ENCODE data around the gene RFX2.

Gene RFX2

GRCh38 chr19:6103894-6104293 lies 6.4 kb downstream of the RFX2 start:
- DNase-seq (ENCODE audit: low read depth in 2 of 2): no peak

DNA sequence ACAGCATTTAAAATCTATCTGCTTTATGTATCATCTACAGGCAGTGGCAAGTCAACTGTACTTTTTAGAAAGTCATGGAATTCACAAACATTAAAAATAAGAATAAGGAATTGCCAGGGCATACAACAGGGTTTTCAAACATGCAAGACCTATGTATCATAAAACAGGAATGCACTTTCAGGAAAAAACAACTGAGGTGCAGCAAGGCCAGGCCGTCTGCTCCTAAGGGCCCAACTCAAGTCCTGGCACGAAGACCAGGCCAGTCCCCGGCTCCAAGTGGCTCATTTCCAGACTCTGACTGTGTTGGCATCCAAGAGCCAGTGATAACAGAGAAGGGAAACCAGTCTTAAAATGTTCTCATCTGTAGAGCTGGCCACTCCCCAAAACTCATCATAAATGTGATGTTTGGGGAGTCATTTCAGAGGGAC lies 7.1 kb downstream of the RFX2 start:
- DNase-seq (ENCODE audit: low read depth in 2 of 2): no peak

- DNase-seq (ENCODE audit: low read depth in 2 of 2): no peak
Observed at GRCh38 chr19:6101991-6102390, 8.3 kb downstream of the RFX2 start.

DNA sequence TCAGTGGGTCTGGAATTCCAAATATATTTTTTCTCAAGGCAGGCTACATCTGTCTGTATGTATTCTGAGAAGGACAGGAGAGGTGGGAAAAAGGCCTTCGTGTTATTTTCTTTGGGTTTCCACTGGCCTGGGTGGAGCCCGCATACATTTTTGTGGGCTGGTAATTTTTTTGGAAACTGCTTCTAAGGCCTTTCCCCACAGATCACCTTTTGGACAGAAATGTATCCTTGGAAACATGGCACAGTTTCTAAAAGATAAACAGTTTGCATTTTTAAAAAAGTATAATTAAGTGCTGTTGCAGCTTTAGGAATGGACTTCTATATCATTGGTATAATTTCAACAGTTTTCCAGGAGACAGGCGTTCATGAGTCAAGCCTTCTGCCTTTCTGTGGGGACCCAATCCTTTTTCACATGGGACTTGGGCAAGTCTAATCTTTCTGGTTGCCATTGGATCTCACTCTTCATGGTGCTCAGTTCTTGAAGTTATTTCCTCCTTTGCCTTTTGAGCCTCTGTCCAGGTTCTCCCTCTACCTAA lies 8.9 kb downstream of the RFX2 start:
- DNase-seq (ENCODE audit: low read depth in 2 of 2): no peak

GRCh38 chr19:6100284-6100915 lies 9.9 kb downstream of the RFX2 start:
- DNase-seq (ENCODE audit: low read depth in 2 of 2): peak in 1 of 2 donors; percentile 27

DNA sequence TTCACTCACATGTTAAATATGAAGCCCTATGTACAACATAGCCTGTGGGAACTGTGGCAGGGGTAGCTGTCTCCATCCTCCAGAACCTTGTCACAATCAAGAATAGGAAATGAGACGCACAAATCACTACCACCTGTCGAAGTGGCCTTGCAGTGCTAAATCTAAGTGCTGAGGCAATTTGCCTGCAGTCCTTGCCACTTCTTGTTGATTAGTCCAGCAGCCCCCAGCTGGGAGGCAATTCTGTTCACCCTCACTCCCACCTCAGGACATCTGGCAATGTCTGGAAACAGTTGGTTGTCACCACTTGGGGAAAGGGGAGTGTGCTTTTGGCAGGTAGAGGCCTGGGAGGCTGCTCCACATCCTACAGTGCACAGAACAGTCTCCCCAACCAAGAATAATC lies 10.7 kb downstream of the RFX2 start:
- DNase-seq (ENCODE audit: low read depth in 2 of 2): no peak

GRCh38 chr19:6099033-6099432 lies 11.3 kb downstream of the RFX2 start:
- DNase-seq (ENCODE audit: low read depth in 2 of 2): no peak

DNA sequence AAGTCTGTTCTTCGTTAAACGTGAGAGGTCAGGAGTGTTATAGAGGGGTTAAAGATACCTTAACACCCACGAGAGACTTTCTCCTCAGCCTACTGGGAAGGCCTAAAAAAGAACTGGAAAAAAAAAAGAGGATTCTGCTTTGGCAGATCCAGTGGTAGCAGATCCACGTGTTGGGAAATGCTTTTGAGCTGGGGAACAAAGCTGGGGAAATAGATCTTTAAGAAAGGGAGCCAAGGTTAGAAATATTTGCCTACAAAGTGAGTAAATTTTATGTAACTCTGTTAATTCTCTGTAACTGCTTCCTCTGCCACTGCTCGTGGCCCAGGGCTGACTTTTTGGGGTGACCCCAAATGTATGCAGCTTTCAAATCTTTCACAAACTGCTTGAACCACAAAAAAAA lies 11.7 kb downstream of the RFX2 start:
- DNase-seq (ENCODE audit: low read depth in 2 of 2): no peak

GRCh38 chr19:6097911-6098310 lies 12.4 kb downstream of the RFX2 start:
- no peak for DNase-seq (ENCODE audit: low read depth in 2 of 2)

DNA sequence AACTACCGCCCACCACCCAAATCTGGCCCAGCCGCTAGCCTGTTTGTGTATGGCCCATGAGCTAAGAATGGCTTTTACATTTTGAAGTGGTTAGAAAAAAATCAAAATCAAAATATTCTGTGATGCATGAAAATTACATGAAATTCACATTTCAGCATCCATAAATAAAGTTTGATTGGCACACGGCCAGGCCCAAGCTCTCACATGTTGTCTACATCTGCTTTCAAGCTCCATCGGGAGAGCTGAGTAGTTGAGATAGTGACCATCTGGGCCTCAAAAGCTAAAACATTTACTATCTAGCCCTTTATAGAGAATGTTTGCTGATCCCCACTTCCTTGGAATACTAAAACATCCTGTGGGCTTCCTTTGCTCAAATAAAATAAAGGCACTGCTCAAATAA lies 14.5 kb downstream of the RFX2 start:
- DNase-seq (ENCODE audit: low read depth in 2 of 2): no peak

GRCh38 chr19:6092329-6093286 lies 17.7 kb downstream of the RFX2 start:
- no peak for DNase-seq (ENCODE audit: low read depth in 2 of 2)

DNA sequence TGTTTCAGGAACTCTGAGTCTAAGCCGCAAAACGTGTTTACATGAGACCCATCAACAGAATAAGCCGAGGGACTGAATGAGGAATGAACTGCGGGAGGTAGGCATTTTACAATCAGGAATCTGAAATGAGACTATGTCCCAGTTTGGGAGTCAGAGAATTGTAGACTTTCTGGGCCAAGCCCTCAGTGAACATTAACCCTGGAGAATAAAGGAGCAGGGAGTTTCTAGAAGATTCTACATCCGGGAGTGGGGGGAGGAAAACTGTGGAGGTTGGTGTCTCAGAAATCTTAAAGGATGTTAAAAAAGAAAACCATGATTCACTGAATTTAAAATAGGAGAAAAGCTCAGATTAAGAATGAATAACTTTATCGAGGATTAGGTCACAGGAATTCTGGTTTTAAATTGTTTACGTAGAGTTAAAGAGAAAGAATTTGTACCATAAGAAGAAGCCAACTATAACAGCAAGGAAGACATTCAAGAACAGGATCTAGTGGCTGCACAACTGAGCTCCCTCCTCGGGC lies 18.5 kb downstream of the RFX2 start:
- no peak for DNase-seq (ENCODE audit: low read depth in 2 of 2)

GRCh38 chr19:6090634-6091033 lies 19.7 kb downstream of the RFX2 start:
- no peak for DNase-seq (ENCODE audit: low read depth in 2 of 2)

- no peak for DNase-seq (ENCODE audit: low read depth in 2 of 2)
Observed at GRCh38 chr19:6088602-6089049, 21.7 kb downstream of the RFX2 start.

DNA sequence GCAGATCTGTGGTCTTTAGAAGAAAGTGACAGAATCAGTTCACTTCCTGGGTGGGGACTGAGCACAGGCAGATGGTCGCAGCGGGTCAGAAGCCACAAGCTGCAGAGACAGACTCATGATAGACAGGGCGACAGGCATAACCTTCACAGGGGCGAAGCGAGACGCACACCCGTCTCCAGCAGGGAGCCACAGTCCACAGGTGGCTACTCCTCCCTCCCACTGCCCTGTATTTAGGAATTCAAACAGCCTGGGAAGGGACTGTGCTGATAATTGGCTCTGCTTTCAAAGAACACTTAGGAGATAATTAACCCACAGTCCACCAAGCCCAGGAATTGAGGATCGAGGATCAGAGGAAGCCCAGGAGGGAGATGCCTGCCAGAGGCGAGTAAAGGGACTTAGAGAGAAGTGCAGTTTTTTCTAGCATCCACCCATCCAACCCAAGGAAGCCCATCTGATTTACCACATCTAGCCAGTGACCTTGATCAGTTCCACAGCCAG lies 23.2 kb downstream of the RFX2 start:
- DNase-seq (ENCODE audit: low read depth in 2 of 2): no peak

GRCh38 chr19:6086068-6086788 lies 24.1 kb downstream of the RFX2 start:
- DNase-seq (ENCODE audit: low read depth in 2 of 2): no peak

- DNase-seq (ENCODE audit: low read depth in 2 of 2): no peak
Observed at GRCh38 chr19:6084821-6085220, 25.5 kb downstream of the RFX2 start.

DNA sequence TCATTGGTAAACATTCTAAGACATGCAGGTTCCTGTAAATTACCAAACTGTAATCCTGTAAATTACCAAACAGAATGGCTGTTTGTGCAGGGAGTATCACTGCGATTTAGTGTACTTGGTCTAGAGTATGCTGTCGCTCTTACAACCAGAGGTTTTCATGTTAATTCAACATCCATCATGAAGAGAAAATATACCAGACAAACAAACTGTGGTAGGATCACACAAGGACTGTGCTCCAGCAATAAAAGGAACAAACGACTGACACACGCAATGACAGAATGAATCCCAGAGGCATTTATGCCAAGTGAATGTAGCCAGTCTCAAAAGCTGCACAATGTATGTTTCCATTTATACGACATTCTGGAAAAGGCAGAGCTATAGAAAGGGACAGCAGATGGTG lies 31.2 kb downstream of the RFX2 start:
- DNase-seq (ENCODE audit: low read depth in 2 of 2): no peak

GRCh38 chr19:6078068-6078467 lies 32.2 kb downstream of the RFX2 start:
- no peak for DNase-seq (ENCODE audit: low read depth in 2 of 2)

- no peak for DNase-seq (ENCODE audit: low read depth in 2 of 2)
Observed at GRCh38 chr19:6076675-6077463, 33.4 kb downstream of the RFX2 start.

DNA sequence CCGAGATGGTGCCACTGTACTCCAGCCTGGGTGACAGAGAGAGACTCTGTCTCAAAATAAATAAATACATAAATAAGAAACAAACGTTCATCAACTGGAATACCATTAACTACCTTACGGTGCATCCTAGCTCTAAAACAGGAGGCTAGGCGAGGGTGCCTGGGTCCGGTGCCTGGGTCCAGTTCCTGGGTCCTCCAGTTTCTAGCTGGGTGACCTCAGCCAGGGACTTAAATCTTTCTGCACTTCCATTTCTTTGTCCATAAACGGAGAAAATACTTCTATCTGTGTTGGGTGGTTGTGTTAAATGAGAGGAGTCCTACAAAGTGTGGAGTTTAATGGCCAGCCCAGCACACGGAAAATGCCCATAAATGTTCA lies 34.0 kb downstream of the RFX2 start:
- DNase-seq (ENCODE audit: low read depth in 2 of 2): no peak

Measured in activated CD4-positive, alpha-beta T cell treated with anti-CD3 and anti-CD28 coated beads for 24 hours (primary cell).